ENCODE data around the gene ACAP3.

DNA sequence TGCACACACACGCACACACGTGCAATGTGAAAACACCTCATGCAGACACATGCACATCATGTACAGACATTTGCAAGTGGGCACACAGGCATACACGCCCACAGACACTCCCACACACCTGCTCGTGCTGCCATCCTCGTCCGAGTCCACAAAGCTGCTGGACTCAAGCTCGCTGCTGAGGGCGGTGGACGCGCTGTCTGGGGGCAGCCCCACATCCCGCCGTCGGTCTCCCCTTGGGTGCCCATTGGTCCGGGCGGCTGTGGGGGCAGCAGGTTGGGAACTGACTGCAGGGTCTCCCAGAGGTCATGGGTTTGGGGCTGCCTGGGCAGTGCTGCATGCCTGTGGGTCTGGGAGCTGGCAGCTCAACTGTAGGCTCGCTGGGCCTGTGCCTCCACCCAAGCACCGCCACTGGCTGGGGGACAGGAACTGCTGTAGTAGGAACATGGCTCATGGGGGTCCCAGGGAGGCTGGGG, 33.9 kb upstream of the ACAP3 start:
- TF ChIP-seq GATA2 (IDR thresholded peaks at IDR 0.05; ENCODE audit: low read depth, low read length) (no peak), GATA3 (IDR thresholded peaks at IDR 0.05; ENCODE audit: low read depth, low read length) (no peak)
